ENCODE measurements around the gene PTPN21. TPM values are rescaled to one million over a fixed set of nuclear protein-coding genes. Genes with fewer than 3 reads are reported as not detected.

The PTPN21 gene
- total and polyA plus RNA-seq, 10 donors: 0.85 to 10.9 (median 5.7) TPM

DNA sequence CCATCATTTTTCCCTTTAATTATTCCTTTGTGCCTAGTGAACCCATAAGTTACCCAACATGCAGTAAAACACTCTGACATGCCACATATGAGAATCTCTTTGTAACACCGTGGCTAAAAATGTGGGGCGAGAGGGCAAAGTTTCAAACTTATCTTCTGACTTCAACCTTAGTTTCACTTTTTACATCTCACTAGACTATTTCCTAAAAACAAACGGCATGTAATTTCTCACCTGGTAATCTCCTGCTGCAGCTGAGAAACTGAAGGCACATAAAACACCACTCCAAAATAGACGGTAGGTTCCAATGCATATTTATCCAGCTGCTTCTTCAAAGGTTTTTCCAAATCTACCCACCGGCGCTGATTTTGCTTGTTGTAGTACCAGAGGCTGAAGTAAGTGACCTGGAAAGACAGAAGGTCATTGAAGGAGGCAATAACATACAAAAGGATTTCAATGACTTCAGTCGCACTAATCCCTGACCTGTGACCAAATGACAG is 37.9 kb downstream of the PTPN21 start:
- TF ChIP-seq POLR2AphosphoS5 (IDR thresholded peaks at IDR 0.05): no peak
- TF ChIP-seq POLR2A (IDR thresholded peaks at IDR 0.05): no peak
- no peak for TF ChIP-seq CTCF (IDR thresholded peaks at IDR 0.05 in 8 of 11, conservative IDR thresholded peaks at IDR 0.05 in 3 of 11)
- Histone ChIP-seq H3K4me3 (no peak overlapping the region), H3K27ac (no peak overlapping the region), H3K4me1 (no peaks in the 10 kb centered on the region), H3K36me3 (no peaks in the 10 kb centered on the region), H3K27me3 (replicated peaks in 1 of 7) (peaks cover 0 to 5% (median 0%) of the 10 kb centered on the region in 7 donors), H3K9me3 (no peaks in the 10 kb centered on the region)
- 76 to 81% (median 79%) methylated on average over 7 of the region's 7 CpGs for WGBS, 5 donors
- DNase-seq: no peak
- intact Hi-C loops (cut with DNase I; ENCODE audit: low total_unique reads): no loop called here

DNA sequence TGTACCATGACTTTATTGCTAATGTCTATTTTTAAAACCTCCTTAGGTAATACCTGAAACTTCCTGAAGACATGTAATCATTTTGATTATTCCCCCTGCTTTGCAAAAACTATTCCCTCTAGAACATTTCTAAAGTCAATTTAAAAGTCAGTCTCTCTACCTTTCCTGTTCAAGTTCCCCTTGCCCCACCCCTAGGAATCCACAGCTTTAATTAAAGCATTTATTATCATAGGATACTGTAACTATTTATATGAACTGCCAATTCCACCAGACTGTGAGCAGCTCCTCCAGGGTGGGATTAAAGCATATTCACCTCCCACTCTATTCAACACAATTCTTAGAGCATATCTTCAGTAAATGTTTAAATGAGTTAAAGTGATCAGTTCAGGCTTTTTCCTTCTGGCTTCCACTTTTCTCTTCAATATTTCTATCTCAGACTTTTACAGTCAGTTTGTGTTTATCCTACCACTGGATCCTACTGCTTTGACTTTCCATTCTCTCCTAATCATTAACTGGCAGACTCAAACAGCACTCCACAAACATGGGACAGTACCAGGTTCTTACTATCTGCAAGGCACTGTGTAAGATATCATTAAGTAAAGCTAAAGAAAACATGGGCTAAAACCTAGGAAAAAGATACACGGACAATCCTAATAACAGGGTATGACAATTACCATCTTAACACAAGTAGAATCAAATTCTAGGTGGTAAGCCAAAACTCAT is 39.1 kb downstream of the PTPN21 start:
- no peak overlapping the region for H3K4me3 ChIP-seq
- no peaks in the 10 kb centered on the region for H3K4me1 ChIP-seq
- peaks cover 0 to 5% (median 0%) of the 10 kb centered on the region in 7 donors for H3K27me3 ChIP-seq (replicated peaks in 1 of 7)
- H3K36me3 ChIP-seq: no peaks in the 10 kb centered on the region
- 90 to 96% (median 91%) methylated on average over 1 of the region's 1 CpG for whole genome bisulfite sequencing, 5 donors
- no peak for DNase-seq
- no peaks in the 10 kb centered on the region for H3K9me3 ChIP-seq
- intact Hi-C loops (cut with DNase I; ENCODE audit: low total_unique reads): no loop called here
- no peak overlapping the region for H3K27ac ChIP-seq
- no peak for TF ChIP-seq POLR2A (IDR thresholded peaks at IDR 0.05)
- no peak for TF ChIP-seq CTCF (IDR thresholded peaks at IDR 0.05 in 8 of 11, conservative IDR thresholded peaks at IDR 0.05 in 3 of 11)
- TF ChIP-seq POLR2AphosphoS5 (IDR thresholded peaks at IDR 0.05): no peak

DNA sequence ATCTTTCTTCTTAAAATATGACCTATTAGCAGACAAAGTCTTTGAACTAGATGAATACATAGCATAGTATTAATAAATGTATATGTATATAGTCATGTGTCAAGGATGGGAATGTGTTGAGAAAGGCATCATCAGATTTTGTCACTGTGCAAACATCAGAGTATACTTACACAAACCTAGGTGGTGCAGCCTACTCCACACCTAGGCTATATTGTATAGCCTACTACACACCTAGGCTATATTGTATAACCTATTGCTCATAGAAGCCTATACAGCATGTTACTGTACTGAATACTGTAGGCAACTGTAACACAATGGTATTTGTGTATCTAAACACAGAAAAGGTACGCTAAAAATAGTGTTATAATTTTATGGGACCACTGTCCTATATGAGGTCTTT is 47.6 kb downstream of the PTPN21 start:
- intact Hi-C loops (cut with DNase I; ENCODE audit: low total_unique reads): no loop called here
- peaks cover 0 to 2% (median 0%) of the 10 kb centered on the region in 7 donors for H3K27me3 ChIP-seq (replicated peaks in 1 of 7)
- DNase-seq: no peak

More for the DNA sequence above, 47.6 kb downstream of the PTPN21 start:
- Histone ChIP-seq H3K4me1 (no peaks in the 10 kb centered on the region), H3K4me3 (no peak overlapping the region), H3K36me3 (peaks cover 0 to 4% (median 0%) of the 10 kb centered on the region in 6 donors), H3K27ac (no peak overlapping the region), H3K9me3 (no peaks in the 10 kb centered on the region)
- TF ChIP-seq POLR2A (IDR thresholded peaks at IDR 0.05) (no peak), POLR2AphosphoS5 (IDR thresholded peaks at IDR 0.05) (no peak), CTCF (IDR thresholded peaks at IDR 0.05 in 8 of 11, conservative IDR thresholded peaks at IDR 0.05 in 3 of 11) (no peak)
- WGBS, 5 donors: 87 to 98% (median 97%) methylated on average over 1 of the region's 1 CpG
